GM19463 (cell line): ENCODE results near the gene SLC25A27.
"Not testable (repeated sequence)": the region's sequence is repeated elsewhere in the genome, so short reads cannot be mapped to it uniquely, and the experiment has no call there.

Experiments
- ATAC-seq: cut with Tn5 transposase; IDR thresholded peaks from one replicate; pipeline ENCODE4 v1.9.1; 2021; ENCODE audit warnings: mild to moderate bottlenecking, moderate library complexity; ENCODE audit not compliant: unreplicated experiment

SLC25A27 gene, protein sequence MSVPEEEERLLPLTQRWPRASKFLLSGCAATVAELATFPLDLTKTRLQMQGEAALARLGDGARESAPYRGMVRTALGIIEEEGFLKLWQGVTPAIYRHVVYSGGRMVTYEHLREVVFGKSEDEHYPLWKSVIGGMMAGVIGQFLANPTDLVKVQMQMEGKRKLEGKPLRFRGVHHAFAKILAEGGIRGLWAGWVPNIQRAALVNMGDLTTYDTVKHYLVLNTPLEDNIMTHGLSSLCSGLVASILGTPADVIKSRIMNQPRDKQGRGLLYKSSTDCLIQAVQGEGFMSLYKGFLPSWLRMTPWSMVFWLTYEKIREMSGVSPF

DNA sequence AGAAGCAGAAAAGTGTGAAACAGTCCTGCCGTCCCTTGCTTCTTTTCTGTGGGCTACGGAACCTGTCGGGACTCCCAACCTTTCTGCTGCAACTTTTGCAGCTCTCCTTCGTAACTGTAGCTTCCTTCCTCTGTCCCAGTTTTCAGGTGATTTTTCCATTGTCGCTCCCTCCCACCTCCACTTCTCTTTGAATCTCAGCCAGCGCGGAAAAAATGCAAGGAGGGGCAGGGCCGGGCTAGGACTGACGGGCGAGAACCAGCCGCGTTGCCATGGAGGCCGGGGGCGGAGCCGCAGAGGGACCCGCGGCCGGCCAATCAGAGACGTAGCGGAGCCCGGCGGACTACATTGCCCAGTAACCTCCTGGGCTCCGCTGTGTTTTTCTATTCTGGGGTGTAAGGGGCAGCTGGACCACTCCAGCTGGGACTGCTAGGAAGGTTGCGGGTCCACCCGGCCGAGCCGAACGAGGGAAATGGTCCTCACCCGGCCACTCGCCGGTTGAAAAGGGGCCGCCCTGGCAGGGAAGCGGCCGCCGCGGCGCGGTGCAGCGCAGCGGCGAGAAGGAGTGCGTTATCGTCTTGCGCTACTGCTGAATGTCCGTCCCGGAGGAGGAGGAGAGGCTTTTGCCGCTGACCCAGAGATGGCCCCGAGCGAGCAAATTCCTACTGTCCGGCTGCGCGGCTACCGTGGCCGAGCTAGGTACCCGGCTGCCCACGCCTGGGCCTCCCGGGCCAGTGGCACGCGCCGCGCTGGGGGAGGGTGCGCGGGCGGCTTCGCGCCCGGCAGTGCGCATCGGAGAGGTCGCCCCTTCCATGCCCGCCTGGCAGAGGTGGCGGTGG, at the start of gene SLC25A27, which contains the start of gene CYP39A1:
Gene SLC25A27, plus strand, starts transcription at position 373 of the 836 bp plus-strand sequence. Its CDS starts 218 bp downstream, at position 591.
Gene CYP39A1, minus strand, starts transcription at position 216 of the 836 bp plus-strand sequence. CDS start 236 bp downstream, outside the sequence.
- peak; percentile 100 for ATAC-seq

DNA sequence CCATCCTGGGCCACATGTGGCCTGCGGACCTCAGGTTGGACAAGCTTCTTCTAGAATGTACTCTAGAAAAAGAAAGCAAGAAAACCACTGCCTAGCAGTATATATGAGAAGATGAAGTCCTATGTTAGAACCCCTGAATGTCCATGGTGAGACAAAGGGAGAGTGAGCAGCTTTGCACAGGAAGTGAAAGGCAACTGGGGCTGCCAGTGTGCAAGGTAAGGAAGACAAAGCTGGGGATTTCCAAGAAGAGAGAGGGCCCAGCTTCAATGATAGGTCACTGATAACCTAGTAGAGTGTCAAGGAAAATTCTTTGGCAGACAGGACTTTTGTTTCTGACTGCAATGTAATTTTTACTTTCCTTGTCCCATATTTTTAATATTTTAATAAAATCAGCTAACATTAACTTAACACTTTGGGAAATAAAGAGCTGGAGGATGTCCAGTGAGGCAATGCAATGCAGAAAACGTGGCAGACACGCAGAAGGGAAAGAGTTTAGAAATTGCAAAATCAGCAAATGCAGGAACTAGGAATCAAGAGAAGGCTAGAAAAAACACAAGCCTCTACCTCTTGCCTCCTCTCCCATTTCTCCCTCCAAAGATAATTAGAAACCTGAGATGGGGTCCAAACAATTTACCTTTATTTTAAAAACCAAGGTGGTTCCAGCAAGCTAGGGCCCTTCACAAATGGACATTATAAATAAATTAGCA, 47.5 kb upstream of the SLC25A27 start:
- ATAC-seq: peak; percentile 94

DNA sequence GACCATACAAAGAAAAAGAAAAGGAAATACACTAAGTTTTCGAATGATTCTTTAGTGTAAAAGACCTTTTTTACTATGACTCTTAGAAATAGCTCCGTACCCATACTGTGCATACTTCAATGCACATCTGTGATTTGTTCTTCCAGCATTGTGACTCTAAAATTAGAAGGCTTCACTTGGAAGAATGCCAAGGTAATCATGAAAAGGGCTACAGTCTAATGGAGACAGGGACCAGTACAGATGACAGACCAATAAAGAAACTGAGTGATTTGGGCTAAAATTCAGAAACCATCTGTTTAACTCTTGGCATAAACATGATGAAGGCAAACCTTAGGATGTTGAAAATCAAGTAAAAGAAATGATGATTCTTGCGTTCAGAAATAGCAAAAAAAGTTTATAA, 46.4 kb upstream of the SLC25A27 start:
- no peak for ATAC-seq

DNA sequence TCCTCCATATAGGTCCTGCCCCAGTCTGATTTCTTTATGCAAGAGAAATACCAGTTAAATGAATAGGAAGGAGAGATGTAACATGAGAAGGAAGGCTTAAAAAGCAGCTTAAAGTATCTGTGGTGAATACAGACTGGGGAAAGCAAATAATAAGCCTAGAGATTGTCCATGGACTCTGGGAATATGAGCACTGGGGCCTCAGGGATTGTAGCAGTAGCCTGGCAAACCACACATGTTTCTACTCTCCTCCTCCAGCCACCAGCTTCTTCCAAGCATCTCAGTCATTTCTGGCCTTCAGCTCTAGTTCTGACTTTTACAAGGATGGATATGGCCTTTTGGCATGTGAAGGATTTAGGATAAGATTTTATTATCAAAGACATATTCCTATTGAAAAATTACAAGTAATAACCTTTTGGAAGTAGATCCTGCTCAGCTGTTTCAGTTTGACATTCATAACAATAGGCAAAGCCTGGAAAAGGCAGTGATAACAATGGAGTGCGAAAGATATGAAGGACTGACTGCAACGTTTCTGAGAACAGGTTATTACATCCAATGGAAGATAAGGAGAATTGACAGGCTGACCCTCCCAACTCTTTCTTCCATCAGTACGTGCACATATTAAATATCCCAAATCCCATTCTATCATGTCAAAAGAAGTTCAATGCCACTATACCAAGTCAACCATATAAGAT, 41.8 kb upstream of the SLC25A27 start:
- no peak for ATAC-seq

DNA sequence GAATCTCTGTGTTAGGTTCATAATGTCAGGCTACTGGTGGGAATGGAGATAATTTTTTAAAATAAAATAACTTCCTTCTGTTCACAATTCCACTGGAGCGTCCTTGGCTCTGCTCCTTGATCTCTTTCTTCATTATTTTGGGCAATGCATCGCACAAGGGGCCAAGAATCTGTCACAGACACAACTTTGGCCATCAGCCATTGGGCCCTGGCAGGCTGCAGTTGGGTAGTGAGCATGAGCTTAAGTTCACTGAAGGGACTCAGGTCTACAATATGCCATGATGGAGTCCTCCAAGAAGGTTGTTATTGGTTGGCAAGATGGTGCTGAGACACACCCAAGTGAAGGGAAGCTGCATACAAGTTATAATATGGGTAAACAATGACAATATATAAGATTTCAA, 40.1 kb upstream of the SLC25A27 start:
- ATAC-seq: no peak

DNA sequence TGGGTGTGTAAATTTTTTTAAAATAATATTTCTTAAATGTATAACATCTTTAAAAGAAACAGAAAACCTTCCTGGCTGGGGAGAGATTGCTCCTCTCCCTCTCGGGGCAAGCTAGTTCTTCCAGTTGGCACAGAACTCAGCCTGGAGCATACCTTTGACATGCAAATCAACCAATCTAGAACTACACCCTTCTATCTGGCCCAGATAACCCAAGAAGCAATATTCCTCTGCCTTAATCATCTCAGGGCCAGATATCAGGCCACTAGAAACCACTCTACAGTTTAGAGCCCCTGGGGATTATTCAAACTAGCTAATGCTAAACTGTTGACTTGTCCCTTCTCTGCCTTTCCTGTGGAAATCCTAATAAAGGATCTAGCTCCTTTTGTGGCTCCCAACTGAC, 34.0 kb upstream of the SLC25A27 start:
- ATAC-seq: no peak

DNA sequence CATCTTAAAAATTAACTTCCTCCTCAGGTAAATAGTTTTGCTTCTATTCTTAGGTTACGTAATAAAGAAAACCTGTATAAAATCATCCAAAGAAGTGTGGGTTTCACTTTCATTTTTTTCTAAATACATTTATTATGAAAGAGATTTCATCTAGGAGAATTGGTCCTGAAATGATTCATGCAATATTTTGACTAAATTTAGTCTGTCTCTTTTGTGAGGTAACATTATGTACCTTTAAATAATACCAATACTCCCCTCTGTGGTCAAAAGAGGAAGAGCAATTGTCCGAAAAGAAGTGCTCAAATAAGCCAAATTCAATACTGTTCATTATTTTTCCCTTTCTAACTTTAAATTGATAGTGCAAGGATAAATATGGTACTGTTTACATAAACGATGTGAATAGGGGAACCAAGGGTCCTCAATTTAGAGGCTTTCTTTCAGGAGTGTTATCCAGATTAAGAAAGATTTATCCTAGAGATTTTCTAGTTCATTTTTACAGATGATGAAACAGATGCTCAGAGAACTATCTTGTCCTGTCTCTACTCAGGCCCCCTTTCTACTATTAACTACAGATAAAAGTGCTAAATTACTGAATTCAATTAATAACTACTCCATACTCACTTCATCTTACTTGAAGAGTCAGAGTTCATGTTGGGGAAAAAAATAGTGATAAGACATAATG, 26.4 kb upstream of the SLC25A27 start:
- peak; percentile 63 for ATAC-seq

DNA sequence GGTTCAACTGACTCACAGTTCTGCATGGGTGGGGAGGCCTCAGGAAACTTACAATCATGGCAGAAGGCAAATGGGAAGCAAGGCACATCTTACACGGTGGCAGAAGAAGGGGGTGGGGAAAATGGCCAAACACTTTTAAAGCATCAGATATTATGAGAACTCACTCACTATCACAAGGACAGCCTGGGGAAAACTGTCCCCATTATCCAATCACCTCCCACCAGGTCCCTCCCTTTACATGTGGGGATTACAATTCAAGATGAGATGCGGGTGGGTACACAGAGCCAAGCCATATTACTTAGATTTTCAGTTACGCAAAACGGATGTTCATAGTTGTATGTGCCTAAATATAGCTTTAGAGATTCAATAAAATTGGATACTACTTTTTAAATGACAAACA, 25.8 kb upstream of the SLC25A27 start:
- no peak for ATAC-seq

DNA sequence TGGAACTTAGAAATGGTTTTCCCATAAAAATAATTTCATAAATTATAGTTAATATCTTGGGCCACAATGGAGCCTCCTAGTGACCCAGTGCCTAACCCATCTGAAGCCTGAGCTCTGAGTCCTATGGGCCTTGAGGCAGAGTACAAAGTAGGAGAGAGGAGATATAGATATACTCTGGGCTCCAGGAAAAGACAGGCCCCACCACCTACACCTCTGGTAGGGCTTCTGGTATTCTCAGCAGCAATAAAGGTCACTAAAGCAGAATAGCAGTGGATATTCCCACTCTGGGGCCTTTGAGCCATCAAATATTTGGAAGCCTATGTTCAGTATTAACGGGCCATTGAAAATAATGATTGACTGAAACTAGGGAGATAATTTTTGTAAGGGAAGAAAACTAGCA, 24.3 kb upstream of the SLC25A27 start:
- ATAC-seq: no peak

DNA sequence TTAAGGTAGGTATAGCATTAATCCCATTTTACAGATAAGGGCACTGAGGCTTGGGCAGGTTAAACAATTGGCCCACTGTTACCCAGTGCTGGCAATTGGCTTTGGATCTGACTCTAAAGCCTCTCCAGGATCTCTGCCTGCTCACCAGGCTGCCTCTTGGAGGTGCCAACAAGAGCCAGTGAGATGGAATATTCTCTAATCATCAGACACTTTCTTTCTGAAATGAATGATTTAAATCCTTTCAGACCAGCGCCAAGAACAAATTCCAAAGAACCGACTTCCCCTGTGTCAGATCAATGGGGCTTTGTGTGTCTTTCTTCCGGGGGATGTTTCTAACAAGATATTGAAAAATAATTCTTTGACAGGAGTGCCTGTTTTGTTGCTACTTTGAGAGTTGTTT, 23.8 kb upstream of the SLC25A27 start:
- ATAC-seq: no peak

DNA sequence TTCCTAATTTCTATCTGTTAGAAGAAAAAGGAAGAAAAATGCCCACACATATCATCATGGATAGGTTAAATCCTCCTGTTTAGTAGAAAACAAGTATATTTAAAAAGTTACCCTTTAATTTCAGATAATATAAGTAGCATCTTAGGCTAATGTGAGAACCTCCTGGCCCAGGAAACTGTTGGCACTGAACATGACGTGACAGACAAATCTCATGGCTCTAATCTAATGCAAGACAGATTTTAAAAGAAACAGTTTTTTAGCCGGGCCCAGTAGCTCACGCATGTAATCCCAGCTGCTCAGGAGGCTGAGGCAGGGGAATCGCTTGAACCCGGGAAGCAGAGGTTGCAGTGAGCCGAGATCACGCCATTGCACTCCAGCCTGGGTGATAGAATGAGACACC, 23.1 kb upstream of the SLC25A27 start:
- ATAC-seq: no peak

DNA sequence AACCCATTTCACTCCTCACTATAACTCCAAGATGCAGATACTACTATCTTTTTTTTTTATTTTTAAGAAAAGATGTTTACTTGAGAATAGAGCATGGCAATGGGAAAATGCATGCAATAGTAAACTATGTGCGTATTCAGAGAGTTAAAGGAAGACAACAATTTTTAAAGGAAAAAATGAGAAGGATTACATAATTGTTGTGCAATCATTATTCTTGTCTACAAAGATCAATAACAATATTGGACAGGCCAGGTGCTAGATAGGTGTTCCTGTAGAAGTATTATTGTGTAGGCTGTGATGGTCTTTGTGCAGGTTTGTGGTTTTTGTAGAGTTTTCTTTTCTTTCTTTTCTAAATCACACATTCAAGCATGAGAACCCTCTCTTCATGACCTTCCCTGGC, 20.7 kb upstream of the SLC25A27 start:
- no peak for ATAC-seq

DNA sequence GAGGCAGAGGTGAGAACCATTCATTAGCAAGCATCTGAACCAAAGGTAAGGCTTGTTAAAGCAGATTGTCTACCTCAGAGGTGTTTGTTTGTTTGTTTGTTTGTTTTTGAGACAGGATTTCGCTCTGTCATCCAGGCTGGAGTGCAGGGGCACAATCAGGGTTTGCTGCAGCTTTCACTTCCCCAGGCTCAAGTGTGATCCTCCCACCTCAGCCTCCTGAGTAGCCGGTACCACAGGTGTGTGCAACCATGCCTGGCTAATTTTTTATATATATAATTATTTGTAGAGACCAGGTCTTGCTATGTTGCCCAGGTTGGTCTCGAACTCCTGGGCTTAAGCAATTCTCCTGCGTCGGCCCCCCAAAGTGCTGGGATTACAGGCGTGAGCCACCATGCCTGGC, 17.3 kb upstream of the SLC25A27 start:
- ATAC-seq: no peak

DNA sequence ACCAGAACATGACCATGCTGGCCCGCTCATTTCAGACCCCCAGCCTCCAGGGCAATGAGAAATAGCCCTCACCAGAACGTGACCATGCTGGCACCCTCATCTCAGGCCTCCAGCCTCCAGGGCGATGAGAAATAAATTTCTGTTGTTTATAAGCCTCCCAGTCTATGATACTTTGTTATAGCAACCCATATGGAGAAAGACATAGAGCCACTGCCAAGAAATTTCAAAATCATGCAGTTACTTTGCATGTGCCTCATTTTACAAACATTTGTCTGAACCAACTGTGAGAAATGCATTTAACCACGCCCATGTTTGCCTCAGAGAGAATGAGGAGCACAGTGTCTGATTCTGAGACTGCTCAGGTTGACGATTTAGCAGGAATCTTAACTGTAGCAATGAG, 15.6 kb upstream of the SLC25A27 start:
- ATAC-seq: no peak

DNA sequence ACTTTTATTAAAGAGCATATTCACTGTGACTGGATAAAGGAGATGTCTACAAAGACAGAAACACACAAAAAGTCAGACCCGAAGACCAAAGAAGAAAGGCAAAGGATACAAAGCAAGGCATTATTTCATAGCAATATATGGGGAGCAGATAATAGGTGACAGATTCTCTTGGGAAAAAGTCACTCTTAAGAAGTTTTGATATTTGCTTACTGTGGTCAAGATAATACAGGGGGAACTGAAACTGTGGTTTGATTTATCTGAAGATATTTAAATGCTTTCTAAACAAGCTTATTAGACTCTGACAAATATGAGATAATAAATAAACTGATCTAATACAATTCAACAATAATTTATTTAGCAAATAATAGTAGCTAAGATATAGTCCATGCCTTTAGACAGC, 14.8 kb upstream of the SLC25A27 start:
- no peak for ATAC-seq

DNA sequence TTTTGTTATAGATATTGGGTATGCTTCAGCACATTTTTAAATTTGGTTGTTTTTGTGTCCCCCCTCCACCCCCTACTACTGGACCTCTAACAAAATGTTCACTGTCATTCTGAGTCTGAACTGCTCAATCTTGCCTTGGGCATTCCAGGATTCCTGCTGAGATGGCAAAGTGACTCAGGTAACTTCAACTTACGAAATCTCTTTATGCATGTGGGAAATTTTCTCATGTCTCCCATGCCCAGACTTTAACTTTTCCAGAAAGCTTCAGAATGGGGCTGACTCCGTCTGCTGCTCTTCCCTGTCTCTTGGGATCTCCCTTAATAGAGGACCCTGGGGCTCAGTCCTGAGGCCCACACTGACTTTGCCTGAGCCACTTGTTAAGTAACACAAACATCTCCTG, 14.1 kb upstream of the SLC25A27 start:
- ATAC-seq: no peak

DNA sequence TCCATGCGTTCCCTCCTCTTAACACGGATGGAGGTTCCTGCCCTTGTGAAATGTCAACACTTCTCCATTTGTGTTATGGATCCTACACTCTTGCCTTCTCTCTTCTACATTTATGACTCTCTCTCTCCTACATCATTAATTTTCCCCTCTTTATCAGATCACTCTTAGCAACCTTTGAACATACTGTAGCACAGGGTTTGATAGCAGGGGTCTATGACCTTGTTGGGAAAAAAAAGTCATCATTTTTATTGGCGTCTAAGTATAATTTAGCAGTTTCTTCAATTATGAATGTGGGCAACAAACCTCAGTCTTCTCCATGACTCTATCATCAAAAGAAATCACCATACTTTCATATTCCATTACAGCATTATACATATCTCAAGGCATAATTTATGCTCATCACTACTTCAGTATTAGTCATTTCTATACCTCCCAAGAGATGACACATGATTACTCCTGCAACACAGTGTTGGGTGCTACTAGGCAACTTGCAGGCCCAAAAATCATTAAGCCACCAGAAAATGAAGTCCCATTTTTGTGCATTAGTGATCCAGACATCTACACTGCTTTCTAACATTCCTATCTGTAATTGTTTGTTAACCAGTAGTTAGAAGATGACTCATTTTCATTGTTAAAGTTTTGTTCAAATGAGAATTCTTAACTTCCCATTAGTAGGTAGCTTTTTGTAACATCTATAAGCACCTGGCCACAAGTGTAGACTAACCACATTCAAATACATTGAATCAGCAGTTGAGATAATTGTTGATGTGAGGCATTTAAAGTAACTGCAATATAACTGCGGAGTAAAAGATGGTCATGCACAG, 9.6 kb upstream of the SLC25A27 start:
- no peak for ATAC-seq

DNA sequence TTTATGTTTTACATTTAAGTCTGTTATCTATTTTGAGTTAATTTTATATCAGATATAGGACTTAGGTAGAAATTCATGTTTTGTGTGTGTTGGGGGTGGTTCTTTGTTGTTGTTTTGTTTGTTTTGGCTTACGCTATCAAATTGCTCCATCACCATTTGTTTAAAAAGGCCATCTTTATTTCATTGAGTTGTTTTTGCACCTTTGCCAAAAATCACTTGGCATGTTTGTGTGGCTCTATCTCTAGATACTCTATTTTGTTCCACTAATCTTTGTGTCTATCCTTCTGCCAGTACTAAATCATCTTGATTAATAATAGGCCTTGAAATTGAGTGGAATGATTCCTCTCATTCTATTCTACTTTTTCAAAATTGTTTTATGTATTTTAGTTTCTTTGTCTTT, 7.5 kb upstream of the SLC25A27 start:
- no peak for ATAC-seq

DNA sequence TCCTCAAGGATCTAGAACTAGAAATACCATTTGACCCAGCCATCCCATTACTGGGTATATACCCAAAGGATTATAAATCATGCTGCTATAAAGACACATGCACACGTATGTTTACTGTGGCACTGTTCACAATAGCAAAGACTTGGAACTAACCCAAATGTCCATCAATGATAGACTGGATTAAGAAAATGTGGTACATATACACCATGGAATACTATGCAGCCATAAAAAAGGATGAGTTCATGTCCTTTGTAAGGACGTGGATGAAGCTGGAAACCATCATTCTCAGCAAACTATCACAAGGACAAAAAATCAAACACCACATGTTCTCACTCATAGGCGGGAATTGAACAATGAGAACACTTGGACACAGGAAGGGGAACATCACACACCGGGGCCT, 4.7 kb upstream of the SLC25A27 start:
- not testable (repeated sequence) for ATAC-seq
